Esophagus muscularis mucosa (tissue), 4 donors: ENCODE data around the gene CDC42EP3. TPM values are rescaled to one million over a fixed set of nuclear protein-coding genes. Genes with fewer than 3 reads are reported as not detected.
A peak's percentile ranks its signal among the peaks of the same experiment; 100 is the strongest.

ENCODE experiments used
- DNase-seq: peaks from one replicate; pipeline ENCODE4 v3.0.0-alpha.2; 2017; ENCODE audit errors: extremely low spot score
- H3K27ac ChIP-seq, 4 donors: fragments of 200-600 bp; sonication (generic); replicated peaks in 1 of 4; 1 replicate in 3 of 4; 2 replicates in 1 of 4; pipeline ENCODE4 v1.5.1; 2016 to 2019; ENCODE audit warnings: mild to moderate bottlenecking in 1 of 4
- H3K27me3 ChIP-seq, 4 donors: fragments of 200-600 bp; sonication (generic); one replicate each; pipeline versions ENCODE4 v1.5.1 to v1.6.0; 2016 to 2019
- H3K36me3 ChIP-seq, 4 donors: fragments of 200-600 bp; sonication (generic); one replicate each; pipeline ENCODE4 v1.5.1; 2016 to 2019
- H3K4me1 ChIP-seq, 4 donors: fragments of 200-600 bp; sonication (generic); one replicate each; pipeline ENCODE4 v1.5.1; 2016 to 2019
- H3K4me3 ChIP-seq, 4 donors: fragments of 200-600 bp; sonication (generic); 1 replicate in 2 of 4; 2 replicates in 2 of 4; pipeline ENCODE4 v1.5.1; 2016 to 2019; ENCODE audit warnings: mild to moderate bottlenecking in 4 of 4, moderate library complexity in 1 of 4
- H3K9me3 ChIP-seq, 4 donors: fragments of 200-600 bp; sonication (generic); 1 replicate in 3 of 4; 2 replicates in 1 of 4; pipeline ENCODE4 v1.5.1; 2016 to 2019
- EP300 ChIP-seq: sonication (generic); formaldehyde crosslinking; IDR thresholded peaks from one replicate; pipeline ENCODE4 v1.6.1; 2017; ENCODE audit warnings: antibody characterized with exemption
- POLR2A ChIP-seq: fragments of 450-650 bp; IDR thresholded peaks from one replicate; pipeline ENCODE4 v1.6.1; 2017; ENCODE audit warnings: antibody characterized with exemption, moderate library complexity, mild to moderate bottlenecking, low read depth
- POLR2AphosphoS5 ChIP-seq, 2 donors: sonication (generic); formaldehyde crosslinking; IDR thresholded peaks; one replicate each; pipeline ENCODE4 v1.6.1; 2017; ENCODE audit warnings: antibody characterized with exemption in 2 of 2
- WGBS: methylation state at CpG from one replicate; pipeline ENCODE4 v1.1.5; 2018; 5-methylcytosine and 5-hydroxymethylcytosine counted together
- intact Hi-C: fragments of 100-400 bp; cut with DNase I; formaldehyde crosslinking; loops from one replicate; pipeline ENCODE4 v1.15.1; 2023
- total RNA-seq, 4 donors: library from RNA; depleted of rRNA; stranded (reverse); fragments of >200 nt; gene quantifications; one replicate each; pipeline versions ENCODE4 v1.1.0 to v1.2.1, GENCODE V29; 2016
- TF ChIP-seq, protein P1 (sequence below), 3 experiments: fragments of 200-600 bp in 2 of 3; fragments of 450-650 bp in 1 of 3; sonication (generic) in 2 of 3; IDR thresholded peaks; one replicate each; pipeline ENCODE4 v1.5.1; 2017 to 2019; ENCODE audit warnings: antibody characterized with exemption in 3 of 3, mild to moderate bottlenecking in 2 of 3, moderate library complexity in 1 of 3

Gene CDC42EP3
- total RNA-seq, 4 donors from 2014 or later, result 67.7 to 217 (median 112) TPM

- no peak for TF ChIP-seq POLR2AphosphoS5 (IDR thresholded peaks at IDR 0.05)
- no peak for TF ChIP-seq EP300
- TF ChIP-seq, protein P1, sequence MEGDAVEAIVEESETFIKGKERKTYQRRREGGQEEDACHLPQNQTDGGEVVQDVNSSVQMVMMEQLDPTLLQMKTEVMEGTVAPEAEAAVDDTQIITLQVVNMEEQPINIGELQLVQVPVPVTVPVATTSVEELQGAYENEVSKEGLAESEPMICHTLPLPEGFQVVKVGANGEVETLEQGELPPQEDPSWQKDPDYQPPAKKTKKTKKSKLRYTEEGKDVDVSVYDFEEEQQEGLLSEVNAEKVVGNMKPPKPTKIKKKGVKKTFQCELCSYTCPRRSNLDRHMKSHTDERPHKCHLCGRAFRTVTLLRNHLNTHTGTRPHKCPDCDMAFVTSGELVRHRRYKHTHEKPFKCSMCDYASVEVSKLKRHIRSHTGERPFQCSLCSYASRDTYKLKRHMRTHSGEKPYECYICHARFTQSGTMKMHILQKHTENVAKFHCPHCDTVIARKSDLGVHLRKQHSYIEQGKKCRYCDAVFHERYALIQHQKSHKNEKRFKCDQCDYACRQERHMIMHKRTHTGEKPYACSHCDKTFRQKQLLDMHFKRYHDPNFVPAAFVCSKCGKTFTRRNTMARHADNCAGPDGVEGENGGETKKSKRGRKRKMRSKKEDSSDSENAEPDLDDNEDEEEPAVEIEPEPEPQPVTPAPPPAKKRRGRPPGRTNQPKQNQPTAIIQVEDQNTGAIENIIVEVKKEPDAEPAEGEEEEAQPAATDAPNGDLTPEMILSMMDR (IDR thresholded peaks at IDR 0.05), result no peak
- TF ChIP-seq POLR2A, result no peak
- H3K27me3 ChIP-seq, result no peaks in the 10 kb centered on the region
- no peak for DNase-seq
- H3K36me3 ChIP-seq, result peaks cover 0 to 18% (median 4%) of the 10 kb centered on the region in 4 donors
- intact Hi-C loops, result no loop called here
- H3K9me3 ChIP-seq, result no peaks in the 10 kb centered on the region
- WGBS, result 73% methylated on average over 2 of the region's 2 CpGs
- H3K27ac ChIP-seq, result peak overlapping the region in 3 of 4 donors; percentile 95 to 98 (median 96)
- H3K4me3 ChIP-seq, result peak overlapping the region; percentile 85 to 97 (median 92)
- peaks cover 65 to 88% (median 75%) of the 10 kb centered on the region in 4 donors for H3K4me1 ChIP-seq
These were observed 4.7 kb downstream of the CDC42EP3 start for GRCh38 chr2:37666772-37667171.

DNA sequence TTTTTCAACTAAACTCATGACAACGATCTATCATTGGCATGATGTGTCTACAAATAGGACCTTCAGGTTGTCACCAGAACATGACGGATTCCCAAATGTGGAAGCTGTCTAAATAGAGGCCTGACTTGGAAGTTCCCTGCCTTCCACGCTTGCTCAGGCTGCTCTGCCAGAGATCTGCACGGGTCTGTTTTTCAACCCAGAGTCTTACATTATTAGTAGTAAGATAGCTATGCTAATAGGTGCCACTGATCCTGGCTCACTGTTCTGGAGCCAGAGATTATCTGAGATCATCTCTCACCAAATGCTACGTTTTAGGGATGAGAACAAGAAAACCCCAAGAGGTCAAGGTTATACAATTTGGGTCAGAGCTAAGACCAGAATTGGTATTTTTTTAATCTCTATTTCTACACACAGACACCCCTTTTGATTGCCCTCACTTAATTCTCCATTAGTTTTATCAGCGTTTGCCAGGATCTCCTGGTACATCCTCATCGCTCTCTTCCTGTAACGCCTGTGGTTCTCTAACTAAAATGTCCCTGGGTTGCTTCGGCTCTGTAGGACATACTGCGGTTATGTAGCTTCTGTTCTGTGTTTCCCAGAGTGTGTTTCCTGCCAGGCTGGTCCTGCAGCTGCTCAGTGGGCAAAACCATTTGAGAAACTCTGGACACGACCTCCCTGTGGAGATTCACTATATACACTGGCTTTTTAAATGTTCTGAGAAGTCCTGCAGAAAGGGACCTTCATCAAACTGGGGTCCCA lies 5.7 kb downstream of the CDC42EP3 start:
- Histone ChIP-seq H3K4me3 (peak overlapping the region in 3 of 4 donors; percentile 20 to 97 (median 31)), H3K27me3 (no peaks in the 10 kb centered on the region), H3K27ac (peak overlapping the region; percentile 52 to 98 (median 96)), H3K4me1 (peaks cover 73 to 96% (median 83%) of the 10 kb centered on the region in 4 donors), H3K9me3 (no peaks in the 10 kb centered on the region), H3K36me3 (peaks cover 0 to 18% (median 4%) of the 10 kb centered on the region in 4 donors)
- DNase-seq, result no peak
- TF ChIP-seq POLR2AphosphoS5 (IDR thresholded peaks at IDR 0.05), result no peak
- TF ChIP-seq, protein P1 (IDR thresholded peaks at IDR 0.05), result no peak
- TF ChIP-seq EP300, result no peak
- TF ChIP-seq POLR2A, result no peak
- WGBS, result 49% methylated on average over 11 of the region's 11 CpGs
- intact Hi-C loops, result no loop called here

- intact Hi-C loops, result no loop called here
- TF ChIP-seq POLR2A (no peak), POLR2AphosphoS5 (IDR thresholded peaks at IDR 0.05) (no peak), EP300 (no peak)
- TF ChIP-seq, protein P1 (IDR thresholded peaks at IDR 0.05), result no peak
- 70% methylated on average over 2 of the region's 2 CpGs for WGBS
- Histone ChIP-seq H3K27me3 (no peaks in the 10 kb centered on the region), H3K36me3 (peaks cover 0 to 18% (median 4%) of the 10 kb centered on the region in 4 donors), H3K27ac (peak overlapping the region; percentile 52 to 98 (median 96)), H3K4me1 (peaks cover 81 to 98% (median 90%) of the 10 kb centered on the region in 4 donors), H3K9me3 (no peaks in the 10 kb centered on the region), H3K4me3 (peak overlapping the region in 2 of 4 donors; percentile 31 to 97)
- DNase-seq, result no peak
These were observed 6.4 kb downstream of the CDC42EP3 start for GRCh38 chr2:37665043-37665442.

DNA sequence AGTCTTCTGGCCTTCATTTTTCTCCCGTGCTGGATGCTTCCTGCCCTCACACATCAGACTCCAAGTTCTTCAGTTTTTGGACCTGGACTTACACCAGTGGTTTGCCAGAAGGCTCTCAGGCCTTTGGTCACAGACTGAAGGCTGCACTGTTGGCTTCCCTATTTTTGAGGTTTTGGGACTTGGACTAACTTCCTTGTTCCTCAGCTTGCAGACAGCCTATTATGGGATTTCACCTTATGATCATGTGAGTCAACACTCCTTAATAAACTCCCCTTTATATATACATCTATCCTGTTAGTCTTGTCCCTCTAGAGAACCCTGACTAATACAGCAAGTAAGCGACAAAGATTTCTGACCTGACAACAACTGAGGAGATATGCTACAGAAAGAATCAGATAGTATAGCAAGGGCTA lies 7.2 kb downstream of the CDC42EP3 start:
- peaks cover 88 to 98% (median 94%) of the 10 kb centered on the region in 4 donors for H3K4me1 ChIP-seq

More for the DNA sequence above, 7.2 kb downstream of the CDC42EP3 start:
- peaks cover 0 to 18% (median 4%) of the 10 kb centered on the region in 4 donors for H3K36me3 ChIP-seq
- no peak for DNase-seq
- H3K27ac ChIP-seq, result peak overlapping the region; percentile 52 to 98 (median 96)
- intact Hi-C loops, result no loop called here
- H3K27me3 ChIP-seq, result no peaks in the 10 kb centered on the region
- WGBS, result 55% methylated on average over 2 of the region's 2 CpGs
- H3K4me3 ChIP-seq, result no peak overlapping the region
- no peak for TF ChIP-seq POLR2A
- TF ChIP-seq POLR2AphosphoS5 (IDR thresholded peaks at IDR 0.05), result no peak
- TF ChIP-seq, protein P1 (IDR thresholded peaks at IDR 0.05), result no peak
- no peak for TF ChIP-seq EP300
- no peaks in the 10 kb centered on the region for H3K9me3 ChIP-seq
